Measurements from ENCODE around the gene WDR59.

- TF ChIP-seq, protein P1, sequence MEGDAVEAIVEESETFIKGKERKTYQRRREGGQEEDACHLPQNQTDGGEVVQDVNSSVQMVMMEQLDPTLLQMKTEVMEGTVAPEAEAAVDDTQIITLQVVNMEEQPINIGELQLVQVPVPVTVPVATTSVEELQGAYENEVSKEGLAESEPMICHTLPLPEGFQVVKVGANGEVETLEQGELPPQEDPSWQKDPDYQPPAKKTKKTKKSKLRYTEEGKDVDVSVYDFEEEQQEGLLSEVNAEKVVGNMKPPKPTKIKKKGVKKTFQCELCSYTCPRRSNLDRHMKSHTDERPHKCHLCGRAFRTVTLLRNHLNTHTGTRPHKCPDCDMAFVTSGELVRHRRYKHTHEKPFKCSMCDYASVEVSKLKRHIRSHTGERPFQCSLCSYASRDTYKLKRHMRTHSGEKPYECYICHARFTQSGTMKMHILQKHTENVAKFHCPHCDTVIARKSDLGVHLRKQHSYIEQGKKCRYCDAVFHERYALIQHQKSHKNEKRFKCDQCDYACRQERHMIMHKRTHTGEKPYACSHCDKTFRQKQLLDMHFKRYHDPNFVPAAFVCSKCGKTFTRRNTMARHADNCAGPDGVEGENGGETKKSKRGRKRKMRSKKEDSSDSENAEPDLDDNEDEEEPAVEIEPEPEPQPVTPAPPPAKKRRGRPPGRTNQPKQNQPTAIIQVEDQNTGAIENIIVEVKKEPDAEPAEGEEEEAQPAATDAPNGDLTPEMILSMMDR (IDR thresholded peaks at IDR 0.05) = no peak
- no peak for TF ChIP-seq ZFX (IDR thresholded peaks at IDR 0.05; ENCODE audit: borderline replicate concordance)
Observed at GRCh38 chr16:74942566-74942965, 42.4 kb downstream of the WDR59 start.

All from 22Rv1 (cell line).